Heart left ventricle (tissue), 13 donors: ENCODE data around the gene MYOCOS.

Experiments
- CTCF ChIP-seq, 12 donors: fragments of 200-600 bp; sonication (generic) in 4 of 12; IDR thresholded peaks; one replicate each; pipeline versions ENCODE4 v1.5.0 to v1.8.0; 2018 to 2022; ENCODE audit warnings: antibody characterized with exemption in 12 of 12, mild to moderate bottlenecking in 5 of 12
- POLR2A ChIP-seq, 2 donors: fragments of 450-650 bp; IDR thresholded peaks; one replicate each; pipeline ENCODE4 v1.6.1; 2017; ENCODE audit warnings: antibody characterized with exemption in 2 of 2, mild to moderate bottlenecking in 2 of 2, moderate library complexity in 2 of 2
- donor health status: ischemic (EF 13 %, LVEDD 7.1; RV severe dilation, severe dysfunction).
- donor health status: DM: no; HTN: yes; CAD: no.
- donor health status: DM: no; HTN: no; CAD: no.
- donor health status: ischemic (EF 25% LVEDD 6.9; RV normal size, moderate dysfunction).
- donor health status: ischemic (EF 25% LVEDD 5.7; RV mildly dilated, moderate dysfunction).
- donor health status: ischemic (EF 35%, LVEDD 5.7; RV mildly dilated, moderate dysfunction).
- donor health status: nonischemic (EF 11% LVEDD 7.7; RV severe dilation, severe dysfunction).
- donor health status: DM: yes; HTN: yes; CAD: no.
- donor health status: PGD.
- donor health status: ischemic (EF 29% LVEDD 5.4; RV normal size, mild dysfunction).
- donor health status: nonischemic (EF 23%, LVEDD 6.1; RV moderate dilation, normal function).

GRCh38 chr1:171600862-171601261 is 21.2 kb upstream of the MYOCOS start:
- TF ChIP-seq CTCF (IDR thresholded peaks at IDR 0.05) (no peak), POLR2A (IDR thresholded peaks at IDR 0.05) (no peak)
